ENCODE data around the gene EIF4E2. TPM values are rescaled to one million over a fixed set of nuclear protein-coding genes. Genes with fewer than 3 reads are reported as not detected.
"Not testable (repeated sequence)": the region's sequence is repeated elsewhere in the genome, so short reads cannot be mapped to it uniquely, and the experiment has no call there.

The EIF4E2 gene
- total and polyA plus RNA-seq, 8 donors: 2.3 to 79.3 (median 41.0) TPM

DNA sequence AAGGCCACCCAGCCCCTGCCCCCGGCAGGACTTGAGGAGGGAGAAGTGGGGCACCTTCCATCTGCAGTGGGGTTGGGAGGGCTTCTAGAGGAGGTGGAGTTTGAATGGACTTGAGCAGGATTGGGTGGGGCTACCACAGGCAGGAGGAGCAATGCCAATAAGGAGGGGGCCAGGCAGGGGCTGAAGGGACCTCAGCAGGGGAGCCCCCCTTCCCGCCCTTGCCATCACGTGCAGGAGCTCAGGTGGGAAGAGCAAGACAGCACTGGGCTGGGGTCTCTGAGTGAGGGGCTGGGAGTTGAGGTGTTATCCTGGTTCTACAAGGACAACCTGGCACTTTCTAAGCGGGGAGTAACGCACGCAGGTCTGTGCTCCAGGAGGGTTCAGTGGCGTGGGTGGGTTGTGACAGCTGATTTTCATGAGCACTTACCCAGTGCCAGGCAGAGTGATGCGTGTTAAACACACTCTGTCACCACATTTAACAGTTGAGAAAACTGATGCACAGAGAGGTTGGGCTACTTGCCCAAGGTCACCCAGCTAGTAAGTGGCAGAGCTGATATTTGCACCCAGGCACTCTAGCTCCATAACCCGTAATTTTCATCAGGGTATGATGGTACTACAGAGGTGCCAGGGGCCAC is 19.7 kb upstream of the EIF4E2 start:
- DNase-seq: no peak
- H3K36me3 ChIP-seq: no peaks in the 10 kb centered on the region
- WGBS, 5 donors: 61 to 70% (median 67%) methylated on average over 5 to 9 of the region's 9 CpGs
- intact Hi-C loops (cut with DNase I; ENCODE audit: low total_unique reads): no loop called here
- TF ChIP-seq EP300 (IDR thresholded peaks at IDR 0.05): no peak
- TF ChIP-seq POLR2AphosphoS5 (IDR thresholded peaks at IDR 0.05): no peak
- no peak overlapping the region for H3K4me3 ChIP-seq
- H3K9me3 ChIP-seq: peaks cover 0 to 1% (median 0%) of the 10 kb centered on the region in 4 donors
- no peak overlapping the region for H3K27ac ChIP-seq
- peaks cover 0 to 45% (median 10%) of the 10 kb centered on the region in 3 donors for H3K27me3 ChIP-seq
- H3K4me1 ChIP-seq: peaks cover 1 to 4% (median 2%) of the 10 kb centered on the region in 4 donors

GRCh38 chr2:232532419-232532818 is 18.1 kb upstream of the EIF4E2 start:
- no peak overlapping the region for H3K4me3 ChIP-seq
- H3K9me3 ChIP-seq: peaks cover 0 to 10% (median 3%) of the 10 kb centered on the region in 4 donors
- no peaks in the 10 kb centered on the region for H3K36me3 ChIP-seq
- no peak for DNase-seq
- 65 to 79% (median 70%) methylated on average over 9 of the region's 9 CpGs for WGBS, 5 donors
- intact Hi-C loops (cut with DNase I; ENCODE audit: low total_unique reads): no loop called here
- H3K27ac ChIP-seq: no peak overlapping the region
- H3K4me1 ChIP-seq: peaks cover 0 to 5% (median 4%) of the 10 kb centered on the region in 4 donors
- TF ChIP-seq POLR2AphosphoS5 (IDR thresholded peaks at IDR 0.05) (no peak), EP300 (IDR thresholded peaks at IDR 0.05) (no peak), POLR2A (IDR thresholded peaks at IDR 0.05) (no peak)
- TF ChIP-seq, protein P1, sequence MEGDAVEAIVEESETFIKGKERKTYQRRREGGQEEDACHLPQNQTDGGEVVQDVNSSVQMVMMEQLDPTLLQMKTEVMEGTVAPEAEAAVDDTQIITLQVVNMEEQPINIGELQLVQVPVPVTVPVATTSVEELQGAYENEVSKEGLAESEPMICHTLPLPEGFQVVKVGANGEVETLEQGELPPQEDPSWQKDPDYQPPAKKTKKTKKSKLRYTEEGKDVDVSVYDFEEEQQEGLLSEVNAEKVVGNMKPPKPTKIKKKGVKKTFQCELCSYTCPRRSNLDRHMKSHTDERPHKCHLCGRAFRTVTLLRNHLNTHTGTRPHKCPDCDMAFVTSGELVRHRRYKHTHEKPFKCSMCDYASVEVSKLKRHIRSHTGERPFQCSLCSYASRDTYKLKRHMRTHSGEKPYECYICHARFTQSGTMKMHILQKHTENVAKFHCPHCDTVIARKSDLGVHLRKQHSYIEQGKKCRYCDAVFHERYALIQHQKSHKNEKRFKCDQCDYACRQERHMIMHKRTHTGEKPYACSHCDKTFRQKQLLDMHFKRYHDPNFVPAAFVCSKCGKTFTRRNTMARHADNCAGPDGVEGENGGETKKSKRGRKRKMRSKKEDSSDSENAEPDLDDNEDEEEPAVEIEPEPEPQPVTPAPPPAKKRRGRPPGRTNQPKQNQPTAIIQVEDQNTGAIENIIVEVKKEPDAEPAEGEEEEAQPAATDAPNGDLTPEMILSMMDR (IDR thresholded peaks at IDR 0.05): no peak
- peaks cover 0 to 45% (median 0%) of the 10 kb centered on the region in 3 donors for H3K27me3 ChIP-seq

DNA sequence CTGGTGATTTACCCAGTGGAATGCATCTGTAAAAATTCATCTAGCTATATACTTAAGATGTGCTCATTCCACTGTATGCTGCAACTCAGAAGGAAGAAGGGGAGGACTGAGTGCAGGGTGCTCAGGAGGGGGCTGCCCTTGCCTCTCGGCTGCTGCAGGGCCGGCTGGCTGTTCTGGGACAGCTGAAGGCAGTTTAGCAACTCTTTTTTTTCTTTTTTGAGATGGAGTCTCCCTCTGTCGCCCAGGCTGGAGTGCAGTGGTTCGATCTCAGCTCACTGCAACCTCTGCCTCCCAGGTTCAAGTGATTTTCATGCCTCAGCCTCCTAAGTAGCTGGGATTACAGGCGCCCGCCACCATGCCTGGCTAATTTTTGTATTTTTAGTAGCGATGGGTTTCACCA is 17.7 kb upstream of the EIF4E2 start:
- DNase-seq; intact Hi-C loops (cut with DNase I; ENCODE audit: low total_unique reads); H3K9me3 ChIP-seq; H3K4me3 ChIP-seq; H3K4me1 ChIP-seq; H3K36me3 ChIP-seq; H3K27ac ChIP-seq: not testable (repeated sequence)
- H3K27me3 ChIP-seq: peaks cover 0 to 46% (median 0%) of the 10 kb centered on the region in 3 donors
- 82 to 90% (median 87%) methylated on average over 7 of the region's 7 CpGs for WGBS, 5 donors

DNA sequence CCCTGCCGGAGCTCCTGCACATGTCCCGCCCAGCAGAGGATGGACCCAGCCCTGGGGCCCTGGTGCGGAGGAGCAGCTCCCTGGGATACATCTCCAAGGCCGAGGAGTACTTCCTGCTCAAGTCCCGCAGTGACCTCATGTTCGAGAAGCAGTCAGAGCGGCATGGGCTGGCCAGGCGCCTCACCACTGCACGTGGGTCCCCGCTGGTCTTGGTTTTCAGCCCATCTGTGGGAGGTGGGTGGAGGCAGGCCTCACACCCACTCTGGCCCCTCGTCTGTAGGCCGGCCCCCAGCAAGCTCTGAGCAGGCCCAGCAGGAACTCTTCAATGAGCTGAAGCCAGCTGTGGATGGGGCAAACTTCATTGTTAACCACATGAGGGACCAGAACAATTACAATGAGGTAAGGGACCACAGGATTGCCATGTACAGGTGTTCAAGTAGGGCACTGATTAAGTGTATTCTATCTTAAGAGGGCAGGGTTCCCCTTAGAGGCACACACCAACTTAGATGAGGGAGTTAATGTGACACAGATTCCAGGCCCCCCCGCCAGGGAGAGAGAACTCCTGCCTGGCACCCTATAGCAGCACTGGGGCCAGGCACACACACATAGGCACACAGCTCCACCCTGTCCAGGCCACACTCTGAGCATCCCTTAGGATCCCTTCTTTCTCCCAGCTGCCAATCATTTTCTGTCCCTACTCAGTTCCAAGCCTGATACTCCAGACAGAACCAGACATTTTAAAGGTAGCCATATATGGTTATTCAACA is 16.4 kb upstream of the EIF4E2 start:
- 75 to 89% (median 79%) methylated on average over 3 to 13 of the region's 13 CpGs for WGBS, 5 donors

More for the DNA sequence above, 16.4 kb upstream of the EIF4E2 start:
- H3K4me1 ChIP-seq: peaks cover 0 to 12% (median 10%) of the 10 kb centered on the region in 4 donors
- no peak overlapping the region for H3K4me3 ChIP-seq
- TF ChIP-seq EP300 (IDR thresholded peaks at IDR 0.05): no peak
- TF ChIP-seq, protein P1 (IDR thresholded peaks at IDR 0.05): no peak
- TF ChIP-seq POLR2AphosphoS5 (IDR thresholded peaks at IDR 0.05): no peak
- no peak for TF ChIP-seq POLR2A (IDR thresholded peaks at IDR 0.05)
- DNase-seq: no peak
- peaks cover 0 to 49% (median 0%) of the 10 kb centered on the region in 3 donors for H3K27me3 ChIP-seq
- no peaks in the 10 kb centered on the region for H3K36me3 ChIP-seq
- H3K27ac ChIP-seq: no peak overlapping the region
- peaks cover 0 to 10% (median 3%) of the 10 kb centered on the region in 4 donors for H3K9me3 ChIP-seq
- intact Hi-C loops (cut with DNase I; ENCODE audit: low total_unique reads): no loop called here

Data from stomach (tissue), 9 donors.